ENCODE results near the gene MCTP2. TPM values are rescaled to one million over a fixed set of nuclear protein-coding genes. Genes with fewer than 3 reads are reported as not detected.

MCTP2 gene
- total and polyA plus RNA-seq, 2 donors (not counting 1 experiment from before 2014, with no cell fraction given) = 38.3 to 64.8 TPM

DNA sequence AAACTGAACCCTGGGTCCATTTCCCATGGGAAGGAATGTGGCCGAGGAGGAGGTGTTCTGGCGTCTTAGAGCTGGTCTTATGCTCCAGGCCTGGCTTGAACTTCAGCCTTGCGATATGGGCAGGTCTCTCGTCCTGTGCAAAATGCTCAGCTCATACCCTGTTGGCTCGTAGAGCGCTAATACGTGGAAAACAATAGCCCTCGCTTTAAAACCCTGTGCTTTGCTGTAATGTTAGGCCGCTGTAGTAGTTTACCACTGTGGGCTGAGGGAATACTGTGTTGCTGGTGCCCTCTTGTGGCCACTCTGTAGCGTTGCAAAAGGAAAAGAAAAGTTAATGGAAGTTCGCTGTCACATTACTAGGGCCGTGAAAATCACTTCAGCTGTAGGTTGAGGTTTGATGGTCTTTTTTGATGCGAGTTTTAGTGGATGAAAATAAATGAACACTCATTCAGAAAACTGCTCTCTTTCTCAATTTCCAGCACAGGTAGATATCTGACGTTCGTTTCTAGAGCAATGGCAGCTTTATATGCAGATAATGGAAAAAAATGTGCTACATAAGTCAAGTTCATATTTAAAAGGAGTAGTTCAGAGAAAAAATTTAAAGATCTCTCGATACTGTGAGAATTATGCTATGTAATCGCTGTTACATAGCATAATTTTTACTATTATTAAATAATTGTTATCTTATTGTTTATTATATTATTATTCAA lies 92.9 kb downstream of the MCTP2 start:
- H4K20me1 ChIP-seq (ENCODE audit: control insufficient read depth, insufficient read depth, low read length, poor library complexity, severe bottlenecking) = peaks cover 24% of the 10 kb centered on the region
- H3K9me3 Mint-ChIP-seq (ENCODE audit: insufficient read depth) = no peaks in the 10 kb centered on the region
- no peaks in the 10 kb centered on the region for H3K27me3 Mint-ChIP-seq
- CTCF ChIA-PET = interaction anchor here (0.6 to 9.4 kb wide), 45 partner anchors 8 to 970 kb away, joined by 3 to 511 read pairs (median 6); partner anchors contain the start of gene MCTP2
- no peak overlapping the region for H3K4me3 ChIP-seq (ENCODE audit: control extremely low read depth in 1 of 5, extremely low read depth in 1 of 5, insufficient read depth in 1 of 5, low read depth in 2 of 5, low read length in 4 of 5)
- H3K27ac ChIP-seq (ENCODE audit: low read length in 2 of 2) = no peak overlapping the region
- peak; percentile 92 for TF ChIP-seq CTCF (IDR thresholded peaks at IDR 0.05)
- TF ChIP-seq EZH2 (IDR thresholded peaks at IDR 0.05; ENCODE audit: borderline replicate concordance, insufficient read depth, low read depth, low read length, poor library complexity, severe bottlenecking) = no peak
- peaks cover 44% of the 10 kb centered on the region for H3K79me2 ChIP-seq (ENCODE audit: control insufficient read depth, insufficient read depth, low read length)
- peak overlapping the region; percentile 1 for H2AFZ ChIP-seq (ENCODE audit: insufficient read depth, low read depth, low read length, poor library complexity, severe bottlenecking)
- peaks cover 22% of the 10 kb centered on the region for H3K4me1 Mint-ChIP-seq
- H3K4me1 ChIP-seq (ENCODE audit: control insufficient read depth in 2 of 2, insufficient read depth in 2 of 2, low read length in 2 of 2) = peaks cover 3 to 8% of the 10 kb centered on the region in 2 donors
- peak overlapping the region; percentile 67 for H3K27ac Mint-ChIP-seq
- intact Hi-C loops (cut with micrococcal nuclease) = loop anchor here (1.0 to 5.0 kb wide), 5 partner anchors 37 to 1292 kb away; partner anchors contain the start of gene MCTP2
- no peak overlapping the region for H3K4me3 Mint-ChIP-seq
- no peaks in the 10 kb centered on the region for H3K9me3 ChIP-seq (ENCODE audit: control extremely low read depth in 1 of 3, control insufficient read depth in 2 of 3, insufficient read depth in 1 of 3, low read length in 2 of 3)
- 23% methylated on average over 11 of the region's 17 CpGs for WGBS (ENCODE audit: insufficient coverage)
- no peak overlapping the region for H3K4me2 ChIP-seq (replicated peaks; ENCODE audit: low read depth, low read length, poor library complexity, severe bottlenecking)
- H3K36me3 ChIP-seq (replicated peaks in 1 of 2; ENCODE audit: control extremely low read depth in 1 of 2, control insufficient read depth in 1 of 2, extremely low read depth in 1 of 2, insufficient read depth in 2 of 2, low read length in 1 of 2) = peaks cover 2 to 20% of the 10 kb centered on the region in 2 experiments
- H3K9ac ChIP-seq (ENCODE audit: low read length) = no peak overlapping the region
- POLR2A ChIA-PET = interaction anchor here (0.9 to 1.7 kb wide), 3 partner anchors 93 to 160 kb away, joined by 3 read pairs; no protein-coding TSS in a partner anchor
- no peaks in the 10 kb centered on the region for H3K27me3 ChIP-seq (replicated peaks in 1 of 4; ENCODE audit: control extremely low read depth in 1 of 4, control insufficient read depth in 3 of 4, insufficient read depth in 4 of 4, low read length in 3 of 4)
- ATAC-seq (ENCODE audit: low read depth) (peak; percentile 91), DNase-seq (peak; percentile 82)
